Right renal cortex interstitium (tissue), 3 donors: Measurements from ENCODE around the gene KRTAP5-6. TPM values are rescaled to one million over a fixed set of nuclear protein-coding genes. Genes with fewer than 3 reads are reported as not detected.

Source experiments
- DNase-seq, 3 donors: peaks; one replicate each; pipeline ENCODE4 v3.0.0-alpha.2; 2013; ENCODE audit warnings: low read depth in 3 of 3, low spot score in 2 of 3
- polyA plus RNA-seq, 3 donors: library from polyadenylated mRNA; unstranded; fragments of 120-200 nt; gene quantifications; one replicate each; pipeline ENCODE4 v1.2.1, GENCODE V29; 2013; ENCODE audit not compliant: insufficient read length in 3 of 3

The KRTAP5-6 gene, protein sequence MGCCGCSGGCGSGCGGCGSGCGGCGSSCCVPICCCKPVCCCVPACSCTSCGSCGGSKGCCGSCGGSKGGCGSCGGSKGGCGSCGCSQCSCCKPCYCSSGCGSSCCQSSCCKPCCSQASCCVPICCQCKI
- polyA plus RNA-seq = not detected

DNA sequence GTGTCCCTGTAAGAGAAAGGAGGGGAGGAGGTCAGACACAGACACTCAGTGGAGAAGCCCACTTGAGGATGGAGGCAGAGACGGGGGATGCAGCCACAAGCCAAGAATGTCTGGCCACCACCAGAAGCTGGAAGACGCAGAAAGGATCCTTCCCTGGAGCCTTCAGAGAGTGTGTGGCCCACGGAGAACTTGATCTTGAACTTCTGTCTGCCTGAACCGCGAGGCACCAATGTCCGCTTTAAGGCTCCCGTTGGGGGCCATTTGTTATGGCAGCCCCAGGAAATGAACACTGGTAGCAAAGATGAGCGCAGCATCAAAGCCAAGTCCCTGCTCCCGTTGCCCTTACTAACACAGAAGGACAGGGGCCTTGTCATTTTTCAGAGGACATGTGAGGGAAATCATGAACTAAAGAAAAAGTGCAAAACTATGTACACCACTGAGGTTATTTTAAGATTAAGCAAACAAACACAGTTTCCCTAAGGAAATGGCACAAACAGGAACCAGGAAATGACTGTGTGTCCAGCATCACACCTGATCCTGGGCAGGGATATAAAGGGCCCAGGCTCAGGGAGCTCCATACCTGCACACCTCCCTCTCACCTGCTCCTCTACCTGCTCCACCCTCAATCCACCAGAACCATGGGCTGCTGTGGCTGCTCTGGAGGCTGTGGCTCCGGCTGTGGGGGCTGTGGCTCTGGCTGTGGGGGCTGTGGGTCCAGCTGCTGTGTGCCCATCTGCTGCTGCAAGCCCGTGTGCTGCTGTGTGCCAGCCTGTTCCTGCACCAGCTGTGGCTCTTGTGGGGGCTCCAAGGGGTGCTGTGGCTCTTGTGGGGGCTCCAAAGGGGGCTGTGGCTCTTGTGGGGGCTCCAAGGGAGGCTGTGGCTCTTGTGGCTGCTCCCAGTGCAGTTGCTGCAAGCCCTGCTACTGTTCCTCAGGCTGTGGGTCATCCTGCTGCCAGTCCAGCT lies at the start of gene KRTAP5-6:
Gene KRTAP5-6, plus strand, starts transcription at position 588 of the 963 bp plus-strand sequence. Its CDS starts 51 bp downstream, at position 639.
- no peak for DNase-seq

DNA sequence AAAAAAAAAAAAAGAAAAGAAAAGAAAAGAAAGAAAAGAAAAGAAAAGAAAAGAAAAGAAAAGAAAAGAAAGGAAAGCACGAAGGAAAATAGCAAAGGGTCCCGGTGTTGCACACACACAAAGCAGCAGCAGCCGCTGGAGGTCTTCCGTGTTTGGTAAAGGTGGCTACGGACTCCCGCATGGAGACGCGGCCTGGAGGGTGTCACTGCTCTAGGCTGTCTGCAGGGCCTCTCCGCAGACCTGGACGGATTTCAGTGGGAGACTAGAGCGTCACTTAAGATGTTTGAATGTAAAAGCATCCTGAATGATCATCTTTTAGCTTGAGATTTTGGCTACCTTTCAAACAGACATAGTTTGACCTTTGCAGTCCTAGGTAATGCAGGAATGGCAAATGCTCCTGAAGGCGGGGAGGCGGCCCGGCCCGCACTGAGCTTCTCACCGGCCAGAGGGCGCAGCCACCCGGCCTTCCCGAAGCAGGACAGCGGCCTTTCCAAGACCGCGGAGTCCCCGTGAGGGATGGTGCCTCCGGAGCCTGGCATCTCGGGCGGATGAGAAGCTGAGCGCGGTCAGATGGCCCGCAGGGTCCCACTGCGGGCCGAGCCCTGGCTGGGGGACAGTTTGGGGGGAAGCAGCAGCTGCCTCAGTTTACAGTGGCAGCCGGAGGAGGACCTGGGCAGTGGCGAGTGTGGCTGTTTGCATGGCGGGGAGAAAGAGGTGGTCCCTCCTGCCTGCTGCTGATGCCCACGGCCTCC lies 48.9 kb upstream of the KRTAP5-6 start:
- DNase-seq = no peak

DNA sequence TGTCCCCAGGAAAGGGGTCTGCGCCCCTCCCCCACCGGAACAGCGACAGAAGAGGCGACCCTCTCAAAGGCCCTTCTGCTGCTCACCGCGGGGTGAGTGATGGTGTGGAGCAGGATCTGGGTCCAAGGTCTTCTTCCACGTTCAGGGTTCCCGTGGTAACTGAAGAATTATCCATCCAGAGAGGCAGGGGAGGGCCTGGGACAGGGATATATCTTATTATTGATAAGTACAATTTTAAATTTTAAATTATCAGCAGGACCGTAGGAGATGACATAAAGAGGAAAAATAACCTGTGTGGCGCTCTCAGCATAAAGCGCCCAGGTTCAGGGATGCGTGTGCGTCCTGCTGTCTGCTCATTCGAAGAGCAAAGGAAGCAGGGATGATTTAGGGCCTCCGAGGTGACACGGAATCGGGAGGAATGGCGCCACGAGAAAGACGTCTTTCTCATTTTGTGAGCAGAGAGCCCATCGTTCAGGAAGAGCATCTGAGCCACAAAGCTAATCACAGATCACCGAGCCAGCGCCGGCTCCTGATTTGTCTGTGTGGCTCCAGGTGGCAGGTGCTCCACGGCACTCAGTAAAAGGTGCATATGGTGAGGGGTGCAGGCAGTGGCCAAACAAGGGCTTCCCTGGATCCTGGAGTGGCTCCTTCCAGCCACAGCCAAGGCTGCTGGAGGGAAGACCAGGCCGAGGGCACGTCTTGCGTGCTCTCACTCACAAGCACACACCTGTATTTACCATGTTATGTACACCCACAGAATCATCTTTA lies 48.2 kb upstream of the KRTAP5-6 start:
- no peak for DNase-seq

DNA sequence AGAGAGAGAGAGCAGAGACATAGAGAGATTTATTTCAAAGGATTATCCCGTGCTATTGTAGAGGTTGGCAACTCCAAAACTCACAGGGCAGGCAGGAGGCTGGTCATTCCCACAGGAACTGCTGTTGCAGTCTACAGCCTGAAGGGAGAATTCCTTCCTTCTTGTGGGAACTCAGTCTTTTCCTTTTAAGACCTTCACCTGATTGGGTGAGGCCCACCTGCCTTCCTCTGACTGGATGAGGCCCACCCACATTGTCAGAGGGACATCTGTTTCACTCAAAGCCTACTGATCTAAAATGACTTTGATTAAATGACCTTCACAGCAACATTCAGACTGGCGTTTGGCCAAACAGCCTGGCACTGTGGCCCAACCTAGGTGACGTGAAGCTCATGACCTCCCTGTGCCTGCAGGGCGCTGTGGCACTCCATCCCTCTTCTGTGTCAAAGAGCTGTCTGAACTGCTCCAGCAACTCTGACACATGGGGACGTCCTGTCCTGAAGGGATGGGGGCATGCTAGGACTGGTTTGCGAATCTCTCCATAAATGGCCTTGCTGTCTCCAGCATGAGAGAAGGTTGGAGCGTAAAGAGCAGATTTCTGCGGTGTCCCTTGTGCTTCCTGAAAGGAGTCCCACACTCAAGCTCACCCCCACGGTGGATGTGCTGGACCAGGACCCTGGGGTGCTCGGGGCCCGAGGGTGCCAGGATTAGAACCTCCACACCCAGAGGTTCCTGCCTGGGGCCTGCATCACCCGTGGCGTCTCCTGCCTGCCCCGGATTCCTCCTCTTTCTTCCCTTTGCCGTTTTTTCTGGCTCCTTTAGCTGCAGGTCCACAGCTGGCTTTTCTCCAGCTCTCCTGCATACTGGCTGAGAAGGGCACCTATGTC lies 46.7 kb upstream of the KRTAP5-6 start:
- no peak for DNase-seq

DNA sequence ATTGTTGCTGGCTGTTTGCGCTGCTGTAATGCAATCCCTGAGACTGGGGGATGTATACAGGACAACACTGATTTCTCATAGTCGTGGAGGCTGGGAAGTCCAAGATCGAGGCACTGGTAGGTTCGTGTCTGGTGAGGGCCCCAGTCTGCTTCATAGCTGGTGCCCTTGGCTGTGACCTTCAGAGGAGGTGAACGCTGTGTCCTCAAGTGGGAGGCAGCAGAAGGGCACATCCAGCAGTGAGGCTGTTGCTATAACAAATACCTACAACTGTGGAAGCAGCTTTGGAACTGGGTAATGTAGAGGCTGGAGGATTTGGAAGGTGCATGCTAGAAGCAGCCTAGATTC lies 46.1 kb upstream of the KRTAP5-6 start:
- DNase-seq = no peak

DNA sequence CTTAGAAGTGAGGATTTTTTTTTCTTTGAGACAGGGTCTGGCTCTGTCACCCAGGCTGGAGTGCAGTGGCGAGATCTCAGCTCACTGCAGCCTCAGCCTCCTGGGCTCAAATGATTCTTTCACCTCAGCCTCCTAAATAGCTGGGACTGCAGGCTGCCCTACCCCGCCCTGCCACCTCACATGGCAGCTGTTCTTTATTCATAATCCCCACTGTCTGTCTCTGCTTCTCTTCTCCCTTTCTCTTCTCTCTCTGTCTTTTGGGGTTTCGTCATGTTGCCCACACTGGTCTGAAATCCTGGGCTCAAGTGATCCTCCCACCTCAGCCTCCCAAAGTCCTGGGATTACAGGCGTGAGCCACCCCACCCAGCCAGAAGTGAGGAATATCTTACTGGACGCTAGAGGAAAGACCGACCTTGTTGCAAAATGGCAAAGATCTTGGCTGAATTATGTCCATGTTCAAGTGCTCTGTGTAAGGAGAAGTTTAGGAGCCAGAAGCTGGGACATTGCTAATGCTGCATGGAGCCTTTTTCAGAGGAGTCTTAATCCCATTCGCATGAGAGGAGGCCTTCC lies 45.5 kb upstream of the KRTAP5-6 start:
- no peak for DNase-seq

DNA sequence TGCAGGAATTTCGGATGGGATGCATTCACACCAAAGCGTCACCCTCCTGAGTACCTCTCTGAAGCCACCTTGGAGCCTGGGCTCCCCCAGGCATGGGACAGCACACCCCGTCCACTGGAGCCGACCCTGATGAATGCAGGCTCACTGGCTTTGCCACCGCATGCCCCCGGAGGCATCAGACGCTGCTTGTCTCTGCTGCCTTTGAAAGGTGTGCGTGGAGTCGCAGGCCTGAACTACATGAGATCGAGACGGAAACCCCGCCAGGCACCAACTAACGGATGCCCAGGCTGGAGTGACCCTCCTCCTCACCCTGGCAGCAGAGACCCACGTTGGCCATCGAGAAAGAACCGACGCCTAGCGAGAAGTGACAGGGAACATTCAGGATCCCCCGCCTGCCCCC lies 45.0 kb upstream of the KRTAP5-6 start:
- no peak for DNase-seq

DNA sequence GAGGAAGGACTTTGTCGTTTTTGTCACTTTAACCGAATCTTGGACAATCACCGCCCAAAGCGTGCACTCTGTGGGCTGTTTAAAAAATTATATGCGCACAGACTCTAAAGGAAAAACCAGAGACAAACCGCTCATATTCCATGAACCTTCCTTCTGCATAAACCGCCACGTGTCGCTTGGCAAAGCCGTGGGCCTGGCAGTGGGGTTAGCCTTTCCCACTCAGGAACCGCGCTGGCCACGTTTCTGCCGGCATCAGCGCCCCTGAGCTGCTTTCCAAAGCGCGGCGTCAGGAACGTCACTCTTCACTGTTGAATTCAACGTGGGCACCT lies 44.6 kb upstream of the KRTAP5-6 start:
- no peak for DNase-seq

DNA sequence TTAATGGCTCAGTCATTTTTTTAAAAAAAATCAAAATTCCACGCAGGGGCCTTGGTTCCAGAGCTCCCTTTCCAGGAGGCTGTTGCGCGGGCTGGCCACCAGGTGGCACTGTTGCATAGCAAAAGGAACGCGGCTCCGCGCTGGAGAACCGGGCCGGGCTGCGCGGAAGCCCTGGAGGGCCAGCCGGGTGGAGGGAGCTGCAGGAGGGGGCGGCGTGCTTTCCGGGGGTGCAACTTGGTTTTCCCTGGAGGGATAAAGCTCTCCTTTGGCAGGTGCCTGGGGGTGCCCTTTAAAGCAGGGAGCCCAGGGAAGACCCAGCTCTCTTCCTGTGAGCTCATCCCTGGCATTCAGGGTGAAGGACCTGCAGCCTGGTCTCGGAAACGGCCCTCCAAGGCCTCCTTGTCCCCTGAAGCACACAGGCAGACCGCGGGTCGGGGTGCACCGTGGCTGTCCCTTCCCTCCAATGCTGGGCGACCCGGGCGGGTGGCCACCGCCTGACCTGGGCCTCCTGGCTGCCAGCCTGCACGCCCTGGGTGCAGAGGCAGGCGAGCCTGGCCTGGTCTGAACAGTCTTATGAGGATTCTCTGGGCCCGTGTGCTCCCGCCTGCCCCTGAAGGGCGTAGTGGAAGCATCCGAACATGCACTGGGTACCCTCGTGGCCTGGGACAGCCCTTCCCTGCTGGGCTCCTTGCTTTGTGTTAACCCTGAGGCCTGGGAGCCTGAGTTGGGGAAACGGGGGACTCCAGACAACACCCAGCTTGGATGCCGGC lies 44.0 kb upstream of the KRTAP5-6 start:
- DNase-seq = peak in 1 of 3 donors; percentile 43

DNA sequence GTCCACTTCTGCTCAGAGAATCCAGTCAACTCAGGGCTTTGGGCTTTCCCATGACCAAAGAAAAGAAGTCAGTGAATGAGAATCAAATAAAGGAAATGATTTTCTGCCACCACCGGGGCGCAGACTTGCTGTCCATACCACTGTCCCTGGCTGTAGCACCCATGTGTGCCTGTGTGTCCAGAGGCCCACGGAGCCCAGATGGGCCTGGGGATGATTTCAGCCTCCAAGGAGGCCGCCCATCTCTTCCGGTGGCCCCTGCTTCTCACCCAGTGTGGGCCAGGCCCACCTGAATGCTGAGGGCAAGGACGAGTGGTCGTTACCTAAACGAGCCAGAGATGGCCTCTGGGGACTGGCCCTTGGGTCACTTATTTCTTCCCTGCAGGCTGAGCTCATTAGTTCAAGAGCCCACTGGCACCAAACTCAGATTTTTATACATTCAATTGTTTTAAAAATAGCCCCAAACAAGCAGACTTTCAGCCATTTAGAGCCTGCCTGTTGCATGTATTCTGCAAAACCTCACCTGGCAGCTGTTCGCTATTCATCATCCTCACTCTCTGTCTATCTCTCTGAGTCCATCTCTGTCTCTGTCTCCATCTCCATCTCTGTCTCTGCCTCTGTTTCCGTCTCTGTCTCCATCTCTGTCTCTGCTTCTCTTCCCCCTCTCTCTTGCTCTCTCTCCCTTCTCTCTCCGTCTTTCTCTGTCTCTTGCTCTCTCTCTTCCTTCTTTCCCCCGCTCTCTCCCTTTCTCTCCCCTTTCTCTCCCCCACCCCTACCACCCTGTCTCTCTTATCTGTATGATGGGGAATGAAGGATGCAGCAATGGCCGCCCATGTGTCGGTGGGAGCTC lies 43.2 kb upstream of the KRTAP5-6 start:
- DNase-seq = no peak

DNA sequence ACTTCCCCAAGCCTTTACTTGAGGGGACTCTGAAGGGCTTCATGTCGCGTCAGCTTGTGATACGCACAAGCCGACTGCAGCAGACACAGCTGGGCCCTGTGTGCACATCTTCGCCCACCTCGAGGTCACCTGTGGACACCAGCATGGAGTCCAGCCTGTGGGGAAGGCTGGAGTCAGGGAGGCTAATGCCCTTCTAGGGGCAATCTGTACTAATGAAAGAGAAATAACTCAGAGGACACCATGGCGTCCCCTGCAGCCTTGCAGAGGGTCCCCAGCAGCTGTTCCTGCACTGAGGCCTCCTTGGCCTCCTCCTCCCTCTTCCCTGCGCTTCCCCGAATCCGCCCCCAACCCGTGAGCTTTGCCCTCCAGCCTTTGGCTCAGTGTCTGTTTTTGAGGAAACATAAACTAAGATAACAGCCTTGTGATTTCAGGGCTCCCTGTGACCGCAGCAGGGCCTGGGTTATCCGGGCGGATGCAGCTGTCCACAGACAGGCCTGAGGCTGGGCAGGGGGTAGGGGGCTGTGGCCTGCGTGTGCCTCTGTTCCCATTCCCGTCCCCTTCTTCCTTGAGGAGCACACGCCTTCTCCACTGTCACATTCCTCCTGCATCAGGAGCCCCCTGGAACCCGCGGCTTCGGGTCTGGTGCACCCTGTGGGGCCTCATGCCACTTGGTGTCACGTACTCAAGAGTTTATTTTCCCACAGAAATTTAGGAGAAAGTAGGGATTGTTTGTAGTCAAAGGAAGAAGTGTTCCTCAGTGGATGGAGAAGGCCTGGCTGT lies 42.4 kb upstream of the KRTAP5-6 start:
- DNase-seq = no peak

DNA sequence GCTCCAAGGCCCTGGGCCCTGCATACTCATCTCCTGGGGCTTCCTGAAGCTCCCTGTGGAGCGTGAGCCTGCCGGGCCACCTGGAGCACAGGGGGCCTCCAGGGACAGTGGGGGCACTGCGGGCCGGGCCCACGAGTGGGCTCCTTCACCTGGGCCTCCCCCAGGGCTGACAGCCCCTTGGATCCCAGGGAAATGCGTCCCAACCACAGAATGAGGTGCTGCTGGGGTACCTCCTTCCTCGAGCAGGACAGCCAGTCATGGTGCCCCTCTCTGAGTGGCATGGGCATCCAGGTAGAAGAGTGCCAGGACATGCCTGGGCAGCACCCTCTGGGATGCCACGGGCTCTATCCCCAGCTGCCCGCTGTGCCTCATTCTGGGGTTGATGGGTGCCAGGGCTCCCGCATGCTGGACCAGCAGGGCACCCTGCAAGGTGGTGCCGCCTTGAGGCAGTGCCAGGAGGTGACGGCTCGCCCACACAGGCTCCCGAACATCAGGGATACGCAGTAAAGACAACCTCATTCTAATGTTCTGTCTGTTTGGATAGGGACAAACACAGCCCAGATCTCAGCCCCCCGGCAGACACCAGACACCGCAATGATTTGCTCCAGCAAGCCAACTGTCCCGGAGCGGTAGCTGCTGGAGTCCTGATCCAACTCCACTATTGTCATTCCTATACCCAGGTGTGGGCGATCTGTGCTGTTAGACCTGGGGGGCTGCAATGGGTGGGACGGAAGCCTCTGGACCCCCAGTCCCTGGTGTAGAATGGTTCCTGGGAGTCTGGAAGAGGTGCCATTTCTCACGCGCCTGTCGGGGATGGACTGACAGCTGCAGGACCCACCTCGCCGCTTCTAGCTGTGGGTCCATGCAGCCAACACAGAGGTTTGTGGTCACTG lies 41.6 kb upstream of the KRTAP5-6 start:
- DNase-seq = no peak

DNA sequence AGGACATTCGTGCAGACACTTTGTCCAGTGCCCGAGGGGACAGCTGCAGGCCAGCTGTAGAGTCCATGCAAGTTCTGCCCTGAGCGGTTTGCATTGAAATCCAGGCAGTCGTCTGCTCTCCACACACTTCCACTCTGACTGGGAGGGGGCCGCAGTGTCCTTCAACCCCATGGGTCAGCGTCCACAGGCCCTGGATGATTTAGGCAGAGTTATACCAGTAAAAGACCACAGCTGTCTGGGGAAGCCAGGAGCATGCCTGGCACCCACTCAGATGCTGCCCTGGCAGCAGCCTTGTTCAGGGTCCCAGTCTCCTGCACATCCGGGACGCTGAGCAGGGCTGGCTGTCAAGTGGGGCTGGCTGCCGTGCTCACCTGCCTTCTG lies 40.9 kb upstream of the KRTAP5-6 start:
- no peak for DNase-seq

DNA sequence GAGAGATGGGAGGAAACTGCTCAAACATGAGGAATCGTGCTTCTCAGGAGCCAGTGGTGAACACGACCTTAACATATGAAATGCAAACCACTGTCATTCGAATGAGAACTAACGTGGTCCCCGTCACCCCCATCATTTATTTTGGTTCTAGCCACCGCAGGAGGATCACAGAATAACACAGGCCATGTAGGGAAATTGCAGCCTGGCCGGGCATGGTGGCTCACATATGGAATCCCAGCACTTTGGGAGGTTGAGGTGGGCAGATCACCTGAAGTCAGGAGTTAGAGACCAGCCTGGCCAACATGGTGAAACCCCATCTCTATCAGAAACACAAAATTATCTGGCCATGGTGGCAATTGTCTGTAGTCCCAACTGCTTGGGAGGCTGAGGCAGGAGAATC lies 40.3 kb upstream of the KRTAP5-6 start:
- DNase-seq = no peak

DNA sequence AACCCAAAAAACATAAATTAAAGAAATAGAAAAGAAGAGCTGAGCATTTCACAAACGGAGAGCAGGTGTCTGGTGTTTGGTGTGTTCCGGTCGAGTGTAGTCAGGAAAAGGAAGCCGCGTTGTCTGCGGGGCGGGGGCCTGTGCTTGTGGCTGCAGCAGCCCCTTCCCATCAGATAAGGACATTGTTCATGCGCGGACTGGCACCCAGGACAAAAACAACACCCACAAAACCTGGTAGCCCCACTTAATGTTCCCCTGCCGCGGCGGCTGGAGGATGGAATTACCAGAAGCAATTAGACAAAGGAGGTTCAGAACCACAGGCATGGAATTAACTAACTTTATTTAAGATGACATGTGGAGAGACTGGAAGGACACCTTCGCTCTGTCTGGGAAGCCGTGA lies 37.5 kb upstream of the KRTAP5-6 start:
- no peak for DNase-seq
